Measurements from ENCODE around the gene PPP1R12B.
"Not testable (repeated sequence)": the region's sequence is repeated elsewhere in the genome, so short reads cannot be mapped to it uniquely, and the experiment has no call there.

Gene PPP1R12B

GRCh38 chr1:202483362-202483761 is 134.9 kb downstream of the PPP1R12B start:
- not testable (repeated sequence) for H3K27me3 ChIP-seq (ENCODE audit: control insufficient read depth in 3 of 3, insufficient read depth in 3 of 3, low read depth in 1 of 3, low read length in 3 of 3); H2BK120ac ChIP-seq (ENCODE audit: low read depth, low read length); H4K8ac ChIP-seq (ENCODE audit: low read depth, low read length); H4K91ac ChIP-seq (ENCODE audit: low read depth, low read length, poor library complexity); DNase-seq (ENCODE audit: low spot score); H2AK5ac ChIP-seq (ENCODE audit: low read depth, low read length); H3K14ac ChIP-seq (ENCODE audit: low read length); H3K9me3 ChIP-seq (replicated peaks in 1 of 2; ENCODE audit: control insufficient read depth in 2 of 2, insufficient read depth in 1 of 2, low read depth in 1 of 2, low read length in 2 of 2); H3K9ac ChIP-seq (ENCODE audit: low read depth, low read length, poor library complexity); H3K4me1 ChIP-seq (ENCODE audit: control insufficient read depth in 2 of 2, insufficient read depth in 1 of 2, low read depth in 1 of 2, low read length in 2 of 2); H2BK12ac ChIP-seq (ENCODE audit: low read length); H3K27ac ChIP-seq (replicated peaks; ENCODE audit: low read length); H3K18ac ChIP-seq (ENCODE audit: low read length); H2BK5ac ChIP-seq (ENCODE audit: low read length); H3K4me2 ChIP-seq (ENCODE audit: insufficient read depth, low read length, poor library complexity, severe bottlenecking); H2BK15ac ChIP-seq (ENCODE audit: low read length); H3K4me3 ChIP-seq (ENCODE audit: low read length in 2 of 2); H2AFZ ChIP-seq (ENCODE audit: low read length); H3K23ac ChIP-seq (ENCODE audit: low read depth, low read length, poor library complexity); H3K36me3 ChIP-seq (replicated peaks in 1 of 2; ENCODE audit: control insufficient read depth in 2 of 2, insufficient read depth in 2 of 2, low read length in 2 of 2); H3K79me1 ChIP-seq (ENCODE audit: low read depth, low read length); H3K4ac ChIP-seq (ENCODE audit: low read length)
- no CpG with 5 or more reads among the region's 2 CpGs for WGBS, 2 donors (ENCODE audit: extremely low coverage in 2 of 2, insufficient read length in 2 of 2, insufficient replicate concordance in 1 of 2)

- H3K9me3 ChIP-seq (replicated peaks in 1 of 2; ENCODE audit: control insufficient read depth in 2 of 2, insufficient read depth in 1 of 2, low read depth in 1 of 2, low read length in 2 of 2); H3K23ac ChIP-seq (ENCODE audit: low read depth, low read length, poor library complexity); H2BK120ac ChIP-seq (ENCODE audit: low read depth, low read length); H3K14ac ChIP-seq (ENCODE audit: low read length); H2AK5ac ChIP-seq (ENCODE audit: low read depth, low read length); H3K4me1 ChIP-seq (ENCODE audit: control insufficient read depth in 2 of 2, insufficient read depth in 1 of 2, low read depth in 1 of 2, low read length in 2 of 2); H2BK5ac ChIP-seq (ENCODE audit: low read length); H3K18ac ChIP-seq (ENCODE audit: low read length); H2BK15ac ChIP-seq (ENCODE audit: low read length); H2BK12ac ChIP-seq (ENCODE audit: low read length); H3K9ac ChIP-seq (ENCODE audit: low read depth, low read length, poor library complexity); H3K4ac ChIP-seq (ENCODE audit: low read length); H3K27me3 ChIP-seq (ENCODE audit: control insufficient read depth in 3 of 3, insufficient read depth in 3 of 3, low read depth in 1 of 3, low read length in 3 of 3); H3K4me2 ChIP-seq (ENCODE audit: insufficient read depth, low read length, poor library complexity, severe bottlenecking); H3K27ac ChIP-seq (replicated peaks; ENCODE audit: low read length); H4K91ac ChIP-seq (ENCODE audit: low read depth, low read length, poor library complexity); H3K36me3 ChIP-seq (replicated peaks in 1 of 2; ENCODE audit: control insufficient read depth in 2 of 2, insufficient read depth in 2 of 2, low read length in 2 of 2); H4K8ac ChIP-seq (ENCODE audit: low read depth, low read length); H3K79me1 ChIP-seq (ENCODE audit: low read depth, low read length); DNase-seq (ENCODE audit: low spot score); H2AFZ ChIP-seq (ENCODE audit: low read length); H3K4me3 ChIP-seq (ENCODE audit: low read length in 2 of 2): not testable (repeated sequence)
- WGBS, 2 donors (ENCODE audit: extremely low coverage in 2 of 2, insufficient read length in 2 of 2, insufficient replicate concordance in 1 of 2) = no CpG with 5 or more reads among the region's 2 CpGs
Observed at GRCh38 chr1:202484032-202484431, 135.5 kb downstream of the PPP1R12B start.

GRCh38 chr1:202484820-202485219 is 136.3 kb downstream of the PPP1R12B start:
- not testable (repeated sequence) for H3K4me2 ChIP-seq (ENCODE audit: insufficient read depth, low read length, poor library complexity, severe bottlenecking); DNase-seq (ENCODE audit: low spot score); H3K18ac ChIP-seq (ENCODE audit: low read length); H2BK5ac ChIP-seq (ENCODE audit: low read length); H2BK15ac ChIP-seq (ENCODE audit: low read length); H3K27ac ChIP-seq (replicated peaks; ENCODE audit: low read length); H3K4ac ChIP-seq (ENCODE audit: low read length); H3K23ac ChIP-seq (ENCODE audit: low read depth, low read length, poor library complexity); H3K27me3 ChIP-seq (ENCODE audit: control insufficient read depth in 3 of 3, insufficient read depth in 3 of 3, low read depth in 1 of 3, low read length in 3 of 3); H3K4me1 ChIP-seq (ENCODE audit: control insufficient read depth in 2 of 2, insufficient read depth in 1 of 2, low read depth in 1 of 2, low read length in 2 of 2); H3K4me3 ChIP-seq (ENCODE audit: low read length in 2 of 2); H4K91ac ChIP-seq (ENCODE audit: low read depth, low read length, poor library complexity); H2BK12ac ChIP-seq (ENCODE audit: low read length); H2AFZ ChIP-seq (ENCODE audit: low read length); H2BK120ac ChIP-seq (ENCODE audit: low read depth, low read length); H4K8ac ChIP-seq (ENCODE audit: low read depth, low read length); H3K9ac ChIP-seq (ENCODE audit: low read depth, low read length, poor library complexity); H3K9me3 ChIP-seq (replicated peaks in 1 of 2; ENCODE audit: control insufficient read depth in 2 of 2, insufficient read depth in 1 of 2, low read depth in 1 of 2, low read length in 2 of 2); H3K79me1 ChIP-seq (ENCODE audit: low read depth, low read length); H3K36me3 ChIP-seq (replicated peaks in 1 of 2; ENCODE audit: control insufficient read depth in 2 of 2, insufficient read depth in 2 of 2, low read length in 2 of 2); H2AK5ac ChIP-seq (ENCODE audit: low read depth, low read length)
- H3K14ac ChIP-seq (ENCODE audit: low read length) = peak overlapping the region; percentile 63
- WGBS, 2 donors (ENCODE audit: extremely low coverage in 2 of 2, insufficient read length in 2 of 2, insufficient replicate concordance in 1 of 2) = no CpG with 5 or more reads among the region's 3 CpGs

- H3K27ac ChIP-seq (replicated peaks; ENCODE audit: low read length); H3K36me3 ChIP-seq (replicated peaks in 1 of 2; ENCODE audit: control insufficient read depth in 2 of 2, insufficient read depth in 2 of 2, low read length in 2 of 2); H3K4me2 ChIP-seq (ENCODE audit: insufficient read depth, low read length, poor library complexity, severe bottlenecking); H3K4me3 ChIP-seq (ENCODE audit: low read length in 2 of 2); H4K8ac ChIP-seq (ENCODE audit: low read depth, low read length); H3K79me1 ChIP-seq (ENCODE audit: low read depth, low read length); H3K27me3 ChIP-seq (ENCODE audit: control insufficient read depth in 3 of 3, insufficient read depth in 3 of 3, low read depth in 1 of 3, low read length in 3 of 3); H2AK5ac ChIP-seq (ENCODE audit: low read depth, low read length); DNase-seq (ENCODE audit: low spot score); H3K4ac ChIP-seq (ENCODE audit: low read length); H3K14ac ChIP-seq (ENCODE audit: low read length); H2AFZ ChIP-seq (ENCODE audit: low read length); H4K91ac ChIP-seq (ENCODE audit: low read depth, low read length, poor library complexity); H2BK12ac ChIP-seq (ENCODE audit: low read length); H3K4me1 ChIP-seq (ENCODE audit: control insufficient read depth in 2 of 2, insufficient read depth in 1 of 2, low read depth in 1 of 2, low read length in 2 of 2); H3K9ac ChIP-seq (ENCODE audit: low read depth, low read length, poor library complexity); H2BK120ac ChIP-seq (ENCODE audit: low read depth, low read length); H3K23ac ChIP-seq (ENCODE audit: low read depth, low read length, poor library complexity); H3K9me3 ChIP-seq (replicated peaks in 1 of 2; ENCODE audit: control insufficient read depth in 2 of 2, insufficient read depth in 1 of 2, low read depth in 1 of 2, low read length in 2 of 2); H3K18ac ChIP-seq (ENCODE audit: low read length); H2BK5ac ChIP-seq (ENCODE audit: low read length); H2BK15ac ChIP-seq (ENCODE audit: low read length): not testable (repeated sequence)
- WGBS, 2 donors (ENCODE audit: extremely low coverage in 2 of 2, insufficient read length in 2 of 2, insufficient replicate concordance in 1 of 2) = no CpG with 5 or more reads among the region's 6 CpGs
Observed at GRCh38 chr1:202488178-202488649, 139.7 kb downstream of the PPP1R12B start.

Measured in neuronal stem cell (in vitro differentiated cells).